ENCODE results near the gene LCE1B. TPM values are rescaled to one million over a fixed set of nuclear protein-coding genes. Genes with fewer than 3 reads are reported as not detected.

Gene LCE1B
- total RNA-seq, 1 experiment from 2014 or later = not detected

DNA sequence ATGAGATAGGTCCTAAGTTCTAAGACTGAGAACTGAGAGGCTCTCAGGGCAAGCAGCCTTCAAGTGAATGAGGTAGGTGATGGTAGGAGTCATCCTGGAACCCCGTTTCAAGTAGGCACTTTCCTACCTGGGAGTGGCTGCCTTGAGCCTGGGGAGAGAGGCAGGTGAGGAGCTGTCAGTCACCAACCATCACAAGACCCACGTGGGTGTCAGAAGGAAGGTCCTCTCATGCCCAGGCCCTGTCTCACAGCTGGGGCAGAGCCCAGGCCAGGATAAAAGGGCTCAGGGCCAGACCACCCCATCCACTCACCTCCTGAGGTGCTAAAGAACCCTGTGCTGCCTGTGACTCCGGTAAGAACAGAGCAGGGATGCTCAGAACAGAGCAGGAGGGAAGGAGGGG lies 15.3 kb upstream of the LCE1B start, which contains the start of gene LCE1D (continued):
- no peak for TF ChIP-seq NFE2L1 (CRISPR knock-in tag; IDR thresholded peaks at IDR 0.05)
- TF ChIP-seq, protein P1, sequence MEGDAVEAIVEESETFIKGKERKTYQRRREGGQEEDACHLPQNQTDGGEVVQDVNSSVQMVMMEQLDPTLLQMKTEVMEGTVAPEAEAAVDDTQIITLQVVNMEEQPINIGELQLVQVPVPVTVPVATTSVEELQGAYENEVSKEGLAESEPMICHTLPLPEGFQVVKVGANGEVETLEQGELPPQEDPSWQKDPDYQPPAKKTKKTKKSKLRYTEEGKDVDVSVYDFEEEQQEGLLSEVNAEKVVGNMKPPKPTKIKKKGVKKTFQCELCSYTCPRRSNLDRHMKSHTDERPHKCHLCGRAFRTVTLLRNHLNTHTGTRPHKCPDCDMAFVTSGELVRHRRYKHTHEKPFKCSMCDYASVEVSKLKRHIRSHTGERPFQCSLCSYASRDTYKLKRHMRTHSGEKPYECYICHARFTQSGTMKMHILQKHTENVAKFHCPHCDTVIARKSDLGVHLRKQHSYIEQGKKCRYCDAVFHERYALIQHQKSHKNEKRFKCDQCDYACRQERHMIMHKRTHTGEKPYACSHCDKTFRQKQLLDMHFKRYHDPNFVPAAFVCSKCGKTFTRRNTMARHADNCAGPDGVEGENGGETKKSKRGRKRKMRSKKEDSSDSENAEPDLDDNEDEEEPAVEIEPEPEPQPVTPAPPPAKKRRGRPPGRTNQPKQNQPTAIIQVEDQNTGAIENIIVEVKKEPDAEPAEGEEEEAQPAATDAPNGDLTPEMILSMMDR (IDR thresholded peaks at IDR 0.05) = no peak
- TF ChIP-seq, protein P2, sequence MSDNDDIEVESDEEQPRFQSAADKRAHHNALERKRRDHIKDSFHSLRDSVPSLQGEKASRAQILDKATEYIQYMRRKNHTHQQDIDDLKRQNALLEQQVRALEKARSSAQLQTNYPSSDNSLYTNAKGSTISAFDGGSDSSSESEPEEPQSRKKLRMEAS (CRISPR knock-in tag; IDR thresholded peaks at IDR 0.05) = no peak

DNA sequence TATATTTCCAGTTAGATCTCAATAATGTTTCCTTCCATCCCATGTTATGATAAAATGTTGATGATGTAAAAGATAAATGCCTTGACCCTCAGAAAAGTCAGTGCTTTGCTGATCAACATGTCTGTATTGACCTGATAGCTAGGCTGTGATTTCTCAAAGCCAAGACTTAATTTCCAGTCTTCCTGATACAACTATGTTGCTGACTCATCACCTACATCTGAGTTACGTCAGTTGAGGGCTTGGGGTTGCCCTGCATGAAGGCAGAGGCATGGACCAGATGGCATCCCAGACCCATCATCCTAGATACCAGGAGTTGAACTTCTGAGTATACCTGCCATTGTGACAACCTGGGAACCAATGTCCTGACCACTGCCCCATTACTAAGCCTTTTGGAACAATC lies 10.4 kb upstream of the LCE1B start:
- CTCF ChIA-PET = no interaction called here
- DNase-seq (ENCODE audit: low spot score) = no peak
- POLR2A ChIA-PET = no interaction called here
- Mint-ChIP-seq H3K27me3 (ENCODE audit: low read depth) (peaks cover 8% of the 10 kb centered on the region), H3K36me3 (peaks cover 73% of the 10 kb centered on the region), H3K27ac (no peak overlapping the region), H3K4me3 (no peak overlapping the region), H3K9me3 (peaks cover 87% of the 10 kb centered on the region), H3K4me1 (no peaks in the 10 kb centered on the region)
- no peak for ATAC-seq
- no peak for TF ChIP-seq ZNF671 (CRISPR knock-in tag; IDR thresholded peaks at IDR 0.05)
- TF ChIP-seq, protein P1 (IDR thresholded peaks at IDR 0.05) = no peak

DNA sequence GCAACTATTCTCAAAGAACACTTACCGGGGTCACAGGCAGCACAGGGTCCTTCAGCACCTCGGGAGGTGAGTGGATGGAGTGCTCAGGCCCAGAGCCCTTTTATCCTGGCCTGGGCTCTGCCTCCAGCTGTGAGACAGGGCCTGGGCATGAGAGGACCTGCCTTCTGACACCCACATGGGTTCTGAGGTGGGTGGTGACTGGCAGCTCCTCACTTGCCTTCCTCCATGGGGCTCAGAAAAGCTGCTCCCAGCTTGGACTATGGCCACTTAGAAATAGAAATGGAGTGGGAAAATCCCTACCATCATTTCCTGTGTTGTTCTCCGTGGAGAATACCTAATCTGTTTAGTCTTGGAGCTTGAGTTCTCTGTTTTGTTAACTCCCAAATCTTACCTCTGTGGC lies 5.2 kb upstream of the LCE1B start, which contains the start of gene LCE1C:
Gene LCE1C (minus strand): TSS at position 76 of the 400 bp plus-strand sequence. CDS start 1,173 bp downstream, outside the sequence.
- ATAC-seq (no peak), DNase-seq (ENCODE audit: low spot score) (no peak)
- peaks cover 88% of the 10 kb centered on the region for H3K9me3 Mint-ChIP-seq
- H3K27ac Mint-ChIP-seq = no peak within 1 kb of the TSS
- H3K36me3 Mint-ChIP-seq = peaks cover 70% of the 10 kb centered on the region
- peaks cover 8% of the 10 kb centered on the region for H3K27me3 Mint-ChIP-seq (ENCODE audit: low read depth)
- no peaks in the 10 kb centered on the region for H3K4me1 Mint-ChIP-seq
- no peak within 1 kb of the TSS for H3K4me3 Mint-ChIP-seq
- ChIA-PET CTCF (no interaction called here), POLR2A (no interaction called here)
- TF ChIP-seq CREM (CRISPR knock-in tag; IDR thresholded peaks at IDR 0.05) (no peak), ZNF232 (CRISPR knock-in tag; IDR thresholded peaks at IDR 0.05) (no peak), FOXK1 (CRISPR knock-in tag; IDR thresholded peaks at IDR 0.05) (no peak), KAT7 (CRISPR knock-in tag; IDR thresholded peaks at IDR 0.05; ENCODE audit: borderline replicate concordance) (no peak), ZNF423 (CRISPR knock-in tag; IDR thresholded peaks at IDR 0.05) (no peak), ZNF671 (CRISPR knock-in tag; IDR thresholded peaks at IDR 0.05) (no peak)
- TF ChIP-seq, protein P3, sequence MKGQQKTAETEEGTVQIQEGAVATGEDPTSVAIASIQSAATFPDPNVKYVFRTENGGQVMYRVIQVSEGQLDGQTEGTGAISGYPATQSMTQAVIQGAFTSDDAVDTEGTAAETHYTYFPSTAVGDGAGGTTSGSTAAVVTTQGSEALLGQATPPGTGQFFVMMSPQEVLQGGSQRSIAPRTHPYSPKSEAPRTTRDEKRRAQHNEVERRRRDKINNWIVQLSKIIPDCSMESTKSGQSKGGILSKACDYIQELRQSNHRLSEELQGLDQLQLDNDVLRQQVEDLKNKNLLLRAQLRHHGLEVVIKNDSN (CRISPR knock-in tag; IDR thresholded peaks at IDR 0.05) = no peak
- TF ChIP-seq, protein P4, sequence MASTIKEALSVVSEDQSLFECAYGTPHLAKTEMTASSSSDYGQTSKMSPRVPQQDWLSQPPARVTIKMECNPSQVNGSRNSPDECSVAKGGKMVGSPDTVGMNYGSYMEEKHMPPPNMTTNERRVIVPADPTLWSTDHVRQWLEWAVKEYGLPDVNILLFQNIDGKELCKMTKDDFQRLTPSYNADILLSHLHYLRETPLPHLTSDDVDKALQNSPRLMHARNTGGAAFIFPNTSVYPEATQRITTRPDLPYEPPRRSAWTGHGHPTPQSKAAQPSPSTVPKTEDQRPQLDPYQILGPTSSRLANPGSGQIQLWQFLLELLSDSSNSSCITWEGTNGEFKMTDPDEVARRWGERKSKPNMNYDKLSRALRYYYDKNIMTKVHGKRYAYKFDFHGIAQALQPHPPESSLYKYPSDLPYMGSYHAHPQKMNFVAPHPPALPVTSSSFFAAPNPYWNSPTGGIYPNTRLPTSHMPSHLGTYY (CRISPR knock-in tag; IDR thresholded peaks at IDR 0.05) = no peak
- TF ChIP-seq, protein P5, sequence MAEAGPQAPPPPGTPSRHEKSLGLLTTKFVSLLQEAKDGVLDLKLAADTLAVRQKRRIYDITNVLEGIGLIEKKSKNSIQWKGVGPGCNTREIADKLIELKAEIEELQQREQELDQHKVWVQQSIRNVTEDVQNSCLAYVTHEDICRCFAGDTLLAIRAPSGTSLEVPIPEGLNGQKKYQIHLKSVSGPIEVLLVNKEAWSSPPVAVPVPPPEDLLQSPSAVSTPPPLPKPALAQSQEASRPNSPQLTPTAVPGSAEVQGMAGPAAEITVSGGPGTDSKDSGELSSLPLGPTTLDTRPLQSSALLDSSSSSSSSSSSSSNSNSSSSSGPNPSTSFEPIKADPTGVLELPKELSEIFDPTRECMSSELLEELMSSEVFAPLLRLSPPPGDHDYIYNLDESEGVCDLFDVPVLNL (CRISPR knock-in tag; IDR thresholded peaks at IDR 0.05; ENCODE audit: borderline replicate concordance, low read depth) = no peak
- TF ChIP-seq, protein P6, sequence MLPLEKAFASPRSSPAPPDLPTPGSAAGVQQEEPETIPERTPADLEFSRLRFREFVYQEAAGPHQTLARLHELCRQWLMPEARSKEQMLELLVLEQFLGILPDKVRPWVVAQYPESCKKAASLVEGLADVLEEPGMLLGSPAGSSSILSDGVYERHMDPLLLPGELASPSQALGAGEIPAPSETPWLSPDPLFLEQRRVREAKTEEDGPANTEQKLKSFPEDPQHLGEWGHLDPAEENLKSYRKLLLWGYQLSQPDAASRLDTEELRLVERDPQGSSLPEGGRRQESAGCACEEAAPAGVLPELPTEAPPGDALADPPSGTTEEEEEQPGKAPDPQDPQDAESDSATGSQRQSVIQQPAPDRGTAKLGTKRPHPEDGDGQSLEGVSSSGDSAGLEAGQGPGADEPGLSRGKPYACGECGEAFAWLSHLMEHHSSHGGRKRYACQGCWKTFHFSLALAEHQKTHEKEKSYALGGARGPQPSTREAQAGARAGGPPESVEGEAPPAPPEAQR (CRISPR knock-in tag; IDR thresholded peaks at IDR 0.05) = no peak
- TF ChIP-seq, protein P7, sequence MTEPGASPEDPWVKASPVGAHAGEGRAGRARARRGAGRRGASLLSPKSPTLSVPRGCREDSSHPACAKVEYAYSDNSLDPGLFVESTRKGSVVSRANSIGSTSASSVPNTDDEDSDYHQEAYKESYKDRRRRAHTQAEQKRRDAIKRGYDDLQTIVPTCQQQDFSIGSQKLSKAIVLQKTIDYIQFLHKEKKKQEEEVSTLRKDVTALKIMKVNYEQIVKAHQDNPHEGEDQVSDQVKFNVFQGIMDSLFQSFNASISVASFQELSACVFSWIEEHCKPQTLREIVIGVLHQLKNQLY (CRISPR knock-in tag; IDR thresholded peaks at IDR 0.05) = no peak
